Thyroid gland (tissue), 4 donors: ENCODE measurements around the gene MYOF. TPM values are rescaled to one million over a fixed set of nuclear protein-coding genes. Genes with fewer than 3 reads are reported as not detected.
A peak's percentile ranks its signal among the peaks of the same experiment; 100 is the strongest.

Experiments used
- DNase-seq, 2 donors: peaks; one replicate each; pipeline ENCODE4 v3.0.0-alpha.2; 2019
- H3K27ac ChIP-seq, 3 donors: fragments of 200-600 bp; sonication (generic); 1 replicate in 2 of 3; 2 replicates in 1 of 3; pipeline ENCODE4 v1.5.1; 2016 to 2019; ENCODE audit warnings: mild to moderate bottlenecking in 1 of 3, moderate library complexity in 1 of 3
- H3K27me3 ChIP-seq: fragments of 200-600 bp; sonication (generic); one replicate; pipeline ENCODE4 v1.5.1; 2019
- H3K36me3 ChIP-seq, 2 donors: fragments of 200-600 bp; sonication (generic); one replicate each; pipeline ENCODE4 v1.5.1; 2016 to 2019
- H3K4me1 ChIP-seq, 2 donors: fragments of 200-600 bp; sonication (generic); one replicate each; pipeline ENCODE4 v1.5.1; 2017 to 2019
- H3K4me3 ChIP-seq, 3 donors: fragments of 200-600 bp; sonication (generic); replicated peaks in 1 of 3; 1 replicate in 2 of 3; 2 replicates in 1 of 3; pipeline ENCODE4 v1.5.1; 2016; ENCODE audit warnings: mild to moderate bottlenecking in 1 of 3
- H3K9me3 ChIP-seq: fragments of 200-600 bp; sonication (generic); one replicate; pipeline ENCODE4 v1.5.1; 2017
- POLR2A ChIP-seq, 2 donors: fragments of 450-650 bp; IDR thresholded peaks; one replicate each; pipeline ENCODE4 v1.6.1; 2017; ENCODE audit warnings: antibody characterized with exemption in 2 of 2, mild to moderate bottlenecking in 2 of 2, moderate library complexity in 1 of 2
- WGBS, 2 donors: methylation state at CpG; one replicate each; pipeline ENCODE4 v1.1.5; 2017; 5-methylcytosine and 5-hydroxymethylcytosine counted together
- intact Hi-C: fragments of 100-400 bp; cut with DNase I; formaldehyde crosslinking; loops from one replicate; pipeline ENCODE4 v1.15.1; 2023
- total RNA-seq, 4 donors: library from RNA; depleted of rRNA; stranded (reverse); fragments of >200 nt; gene quantifications; one replicate each; pipeline ENCODE4 v1.2.3, GENCODE V29; 2016
- TF ChIP-seq, protein P1 (sequence below), 6 experiments: fragments of 200-600 bp in 3 of 6; fragments of 450-650 bp in 3 of 6; sonication (generic) in 3 of 6; IDR thresholded peaks; one replicate each; pipeline ENCODE4 v1.5.1; 2016 to 2019; ENCODE audit warnings: antibody characterized with exemption in 6 of 6, mild to moderate bottlenecking in 2 of 6, inconsistent platforms in 1 of 6, moderate library complexity in 1 of 6

MYOF gene
- total RNA-seq, 4 donors from 2014 or later, result 72.3 to 210 (median 118) TPM

DNA sequence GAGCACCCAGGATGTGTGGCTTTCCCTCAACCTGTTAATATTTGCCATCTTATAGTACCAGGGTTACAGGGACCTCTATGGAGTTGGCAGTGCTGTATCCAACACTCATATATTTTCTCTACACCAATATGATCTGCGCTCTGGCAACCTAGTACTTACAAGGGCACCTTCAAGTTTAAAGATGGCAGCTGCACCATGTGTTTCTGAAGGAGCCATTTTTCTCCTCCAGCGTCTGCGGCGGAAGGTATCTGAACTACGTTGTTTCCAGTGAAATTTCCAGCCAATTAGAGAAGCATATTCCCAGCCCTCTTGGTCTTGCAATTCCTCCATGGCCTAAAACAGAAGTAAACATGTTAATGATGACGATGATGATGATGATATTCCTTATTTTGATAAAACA lies 125.6 kb downstream of the MYOF start:
- Histone ChIP-seq H3K9me3 (no peaks in the 10 kb centered on the region), H3K4me1 (no peaks in the 10 kb centered on the region), H3K27me3 (no peaks in the 10 kb centered on the region), H3K36me3 (peaks cover 41 to 54% of the 10 kb centered on the region in 2 donors), H3K27ac (no peak overlapping the region), H3K4me3 (no peak overlapping the region)
- no peak for TF ChIP-seq POLR2A (IDR thresholded peaks at IDR 0.05)
- TF ChIP-seq, protein P1, sequence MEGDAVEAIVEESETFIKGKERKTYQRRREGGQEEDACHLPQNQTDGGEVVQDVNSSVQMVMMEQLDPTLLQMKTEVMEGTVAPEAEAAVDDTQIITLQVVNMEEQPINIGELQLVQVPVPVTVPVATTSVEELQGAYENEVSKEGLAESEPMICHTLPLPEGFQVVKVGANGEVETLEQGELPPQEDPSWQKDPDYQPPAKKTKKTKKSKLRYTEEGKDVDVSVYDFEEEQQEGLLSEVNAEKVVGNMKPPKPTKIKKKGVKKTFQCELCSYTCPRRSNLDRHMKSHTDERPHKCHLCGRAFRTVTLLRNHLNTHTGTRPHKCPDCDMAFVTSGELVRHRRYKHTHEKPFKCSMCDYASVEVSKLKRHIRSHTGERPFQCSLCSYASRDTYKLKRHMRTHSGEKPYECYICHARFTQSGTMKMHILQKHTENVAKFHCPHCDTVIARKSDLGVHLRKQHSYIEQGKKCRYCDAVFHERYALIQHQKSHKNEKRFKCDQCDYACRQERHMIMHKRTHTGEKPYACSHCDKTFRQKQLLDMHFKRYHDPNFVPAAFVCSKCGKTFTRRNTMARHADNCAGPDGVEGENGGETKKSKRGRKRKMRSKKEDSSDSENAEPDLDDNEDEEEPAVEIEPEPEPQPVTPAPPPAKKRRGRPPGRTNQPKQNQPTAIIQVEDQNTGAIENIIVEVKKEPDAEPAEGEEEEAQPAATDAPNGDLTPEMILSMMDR (IDR thresholded peaks at IDR 0.05), result no peak
- DNase-seq, result no peak
- intact Hi-C loops, result loop anchor here (10.0 kb wide), 1 partner anchor 282 kb away; the partner anchor contains the start of gene CYP26A1
- WGBS, 2 donors, result 94 to 96% methylated on average over 6 of the region's 6 CpGs

DNA sequence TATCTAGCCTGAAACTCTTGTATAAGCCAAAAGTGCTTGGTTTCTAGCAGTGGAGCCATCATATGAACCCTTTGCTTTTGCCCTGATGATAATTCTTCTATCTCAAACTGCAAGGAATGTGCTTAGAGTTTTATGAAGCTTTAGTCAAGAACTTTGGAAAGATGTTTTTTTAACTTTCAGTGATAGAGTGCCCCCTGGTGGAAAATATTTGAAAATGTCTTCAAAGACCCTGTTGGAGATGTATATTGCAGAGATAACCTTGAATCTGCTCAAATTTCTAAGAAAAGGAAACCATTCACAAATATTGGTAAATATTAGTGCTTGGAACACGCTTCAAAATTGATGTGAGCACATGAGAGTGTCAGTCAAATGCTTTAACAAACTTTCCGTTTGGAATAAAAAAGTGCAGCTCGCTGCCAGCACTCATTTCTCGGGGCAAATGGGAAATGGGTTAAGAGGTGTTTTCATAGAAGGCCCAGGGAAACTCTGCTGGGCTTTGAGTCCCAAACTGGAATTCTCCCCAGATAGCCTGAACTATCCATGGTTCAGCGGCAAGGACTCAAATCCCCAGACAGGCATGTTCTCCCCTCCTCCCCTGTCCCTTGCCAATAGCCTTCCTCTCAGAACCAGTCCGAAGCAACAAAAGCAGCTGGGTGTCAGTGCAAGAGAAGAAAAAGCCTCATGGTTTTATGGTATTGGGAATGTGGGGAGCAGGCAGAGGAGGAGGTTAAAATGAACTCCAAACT lies 129.3 kb downstream of the MYOF start:
- peaks cover 58 to 66% of the 10 kb centered on the region in 2 donors for H3K36me3 ChIP-seq
- WGBS, 2 donors, result 49 to 53% methylated on average over 6 of the region's 6 CpGs
- DNase-seq, result peak in 1 of 2 donors; percentile 12

DNA sequence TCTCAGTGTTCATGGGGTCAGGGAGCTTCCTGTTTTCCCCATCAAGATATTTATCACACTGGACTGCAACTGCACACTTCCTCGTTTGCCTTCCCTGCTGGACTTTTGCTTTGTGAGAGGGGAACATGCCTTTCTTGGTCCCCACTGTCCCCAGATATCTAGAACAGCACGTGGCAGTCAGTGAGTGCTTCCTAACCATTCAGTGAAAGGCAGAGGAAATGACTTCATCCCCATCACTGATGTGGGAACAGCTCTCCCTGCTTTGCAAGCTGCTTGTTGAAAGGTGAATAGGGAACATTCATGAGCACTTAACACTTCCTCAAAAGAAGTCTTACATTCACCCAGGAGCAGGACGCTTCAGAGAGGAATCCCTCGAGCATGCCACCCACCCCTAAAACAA lies 135.4 kb downstream of the MYOF start:
- Histone ChIP-seq H3K27me3 (no peaks in the 10 kb centered on the region), H3K36me3 (peaks cover 60 to 66% of the 10 kb centered on the region in 2 donors), H3K27ac (no peak overlapping the region), H3K4me1 (no peaks in the 10 kb centered on the region), H3K4me3 (no peak overlapping the region), H3K9me3 (no peaks in the 10 kb centered on the region)
- DNase-seq, result no peak
- 60 to 61% methylated on average over 4 of the region's 4 CpGs for whole genome bisulfite sequencing, 2 donors
- intact Hi-C loops, result no loop called here
- no peak for TF ChIP-seq POLR2A (IDR thresholded peaks at IDR 0.05)
- TF ChIP-seq, protein P1 (IDR thresholded peaks at IDR 0.05), result no peak

More for the DNA sequence above, 129.3 kb downstream of the MYOF start:
- Histone ChIP-seq H3K27ac (no peak overlapping the region), H3K4me1 (no peaks in the 10 kb centered on the region), H3K9me3 (no peaks in the 10 kb centered on the region), H3K4me3 (no peak overlapping the region), H3K27me3 (no peaks in the 10 kb centered on the region)
- TF ChIP-seq, protein P1 (IDR thresholded peaks at IDR 0.05), result peak; percentile 40 to 81 (median 62)
- TF ChIP-seq POLR2A (IDR thresholded peaks at IDR 0.05), result no peak
- intact Hi-C loops, result loop anchor here (10.0 kb wide), 1 partner anchor 278 kb away; the partner anchor contains the start of gene CYP26A1

DNA sequence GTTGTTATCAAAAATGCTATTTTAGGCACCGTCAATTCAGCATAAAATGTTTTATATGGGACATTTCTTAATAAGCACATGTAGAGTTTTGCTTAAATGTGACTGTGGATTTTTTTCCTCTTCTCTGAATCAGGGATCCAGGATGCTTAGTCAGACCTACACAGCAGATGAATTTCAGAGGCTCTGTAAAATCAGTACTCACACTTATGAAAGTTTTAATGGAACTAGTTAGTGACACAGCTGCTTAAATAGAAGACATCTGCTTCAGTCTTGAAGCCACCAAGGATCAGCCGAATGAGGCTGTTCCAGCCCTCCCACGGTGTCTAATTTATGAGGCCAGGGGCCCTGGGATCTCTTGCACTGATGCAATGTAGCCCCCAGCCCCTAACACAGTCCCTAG lies 136.0 kb downstream of the MYOF start:
- Histone ChIP-seq H3K4me3 (no peak overlapping the region), H3K27me3 (no peaks in the 10 kb centered on the region), H3K27ac (no peak overlapping the region), H3K4me1 (no peaks in the 10 kb centered on the region), H3K9me3 (no peaks in the 10 kb centered on the region), H3K36me3 (peaks cover 57 to 63% of the 10 kb centered on the region in 2 donors)
- TF ChIP-seq, protein P1 (IDR thresholded peaks at IDR 0.05), result no peak
- no peak for TF ChIP-seq POLR2A (IDR thresholded peaks at IDR 0.05)
- intact Hi-C loops, result no loop called here
- WGBS, 2 donors, result 76 to 85% methylated on average over 3 of the region's 3 CpGs
- DNase-seq, result no peak

DNA sequence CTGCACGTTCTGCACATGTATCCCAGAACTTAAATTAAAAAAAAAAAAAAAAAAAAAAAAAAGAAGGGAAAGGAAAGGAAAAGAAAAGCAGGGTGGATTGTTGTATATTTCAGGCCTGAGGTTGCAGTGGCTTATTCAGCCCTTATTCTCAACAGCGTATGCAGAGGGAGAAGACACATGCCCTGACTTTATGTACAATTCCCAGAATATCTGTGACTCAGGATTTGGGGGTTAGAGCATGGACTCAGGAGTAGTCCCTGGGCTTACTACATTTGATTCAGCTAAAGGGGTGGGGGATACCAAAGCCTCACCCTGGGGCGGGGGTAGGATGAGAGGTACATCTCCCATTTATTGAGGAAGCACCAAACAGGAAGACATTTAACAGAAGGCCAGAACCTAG lies 137.4 kb downstream of the MYOF start:
- H3K4me3 ChIP-seq, result no peak overlapping the region

More for the DNA sequence above, 137.4 kb downstream of the MYOF start:
- TF ChIP-seq, protein P1 (IDR thresholded peaks at IDR 0.05), result no peak
- TF ChIP-seq POLR2A (IDR thresholded peaks at IDR 0.05), result no peak
- intact Hi-C loops, result no loop called here
- Histone ChIP-seq H3K9me3 (no peaks in the 10 kb centered on the region), H3K27me3 (no peaks in the 10 kb centered on the region), H3K27ac (no peak overlapping the region), H3K36me3 (peaks cover 43 to 59% of the 10 kb centered on the region in 2 donors), H3K4me1 (no peaks in the 10 kb centered on the region)
- 89 to 95% methylated on average over 3 of the region's 3 CpGs for WGBS, 2 donors
- DNase-seq, result no peak
